AML-193 (cell line): ENCODE results near the gene SCN1B.

Source experiments
- DNase-seq, 2 experiments: peaks; one replicate each; lab custom pipeline; 2025; lab: John Stamatoyannopoulos, UW

SCN1B gene

GRCh38 chr19:35074426-35075201 is 44.3 kb downstream of the SCN1B start:
- no peak for DNase-seq

DNA sequence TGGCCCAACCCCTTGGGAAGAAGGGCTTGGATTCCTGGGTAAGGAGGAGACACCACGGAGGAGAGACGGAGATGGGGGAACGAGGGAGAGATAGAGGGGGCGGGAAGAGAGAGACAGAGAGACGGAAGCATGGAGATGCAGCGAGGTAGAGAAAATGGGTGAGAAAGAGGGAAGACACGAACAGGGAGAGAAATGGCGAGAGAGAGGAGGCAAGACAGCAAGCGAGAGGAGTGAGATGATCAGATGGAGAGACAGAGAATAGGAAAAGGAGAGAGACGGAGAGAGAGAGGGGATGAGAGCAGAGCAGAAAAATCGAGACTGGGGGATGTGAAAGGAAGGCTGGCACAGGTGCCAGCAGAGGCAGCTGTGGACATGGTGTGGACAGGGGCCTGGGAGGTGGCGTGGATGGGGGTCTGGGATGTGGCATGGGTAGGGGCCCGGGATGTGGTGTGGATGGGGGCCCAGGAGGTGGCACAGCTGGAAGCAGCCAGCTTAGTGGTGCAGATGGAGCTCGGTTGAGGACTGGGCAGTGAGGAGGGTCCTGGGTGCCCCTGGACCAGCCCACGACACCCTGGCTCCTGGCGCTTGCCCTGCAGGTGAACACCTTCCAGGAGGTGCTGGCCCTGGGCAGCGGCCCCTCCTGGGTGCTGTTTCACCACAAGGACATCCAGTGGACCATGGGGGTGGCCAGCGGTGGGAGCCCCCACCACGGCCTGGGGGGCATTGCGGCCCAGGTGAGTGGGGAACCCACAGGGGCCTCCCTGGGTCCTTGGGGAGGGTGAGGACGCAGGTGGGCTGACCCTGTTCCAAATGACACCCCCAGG is 45.1 kb downstream of the SCN1B start:
- no peak for DNase-seq

DNA sequence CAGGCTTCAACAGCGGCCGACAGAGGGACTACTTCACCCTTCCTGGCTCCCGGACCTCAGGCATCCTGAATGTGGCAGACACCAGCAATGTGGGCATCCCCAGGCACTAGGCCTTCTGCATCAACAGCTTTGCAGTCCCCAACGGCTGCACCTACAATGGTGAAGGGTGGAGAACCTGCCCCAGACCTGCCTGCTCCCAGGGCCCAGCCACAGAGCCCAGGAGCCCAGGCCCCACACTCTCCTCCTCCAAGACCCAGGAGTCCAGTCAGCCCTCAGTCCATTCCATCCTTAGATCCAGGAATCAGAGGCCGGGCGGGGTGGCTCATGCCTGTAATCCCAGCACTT is 45.7 kb downstream of the SCN1B start:
- no peak for DNase-seq

- no peak for DNase-seq
These were observed 46.4 kb downstream of the SCN1B start for GRCh38 chr19:35076657-35077056.

GRCh38 chr19:35077411-35078223 is 47.3 kb downstream of the SCN1B start:
- no peak for DNase-seq

DNA sequence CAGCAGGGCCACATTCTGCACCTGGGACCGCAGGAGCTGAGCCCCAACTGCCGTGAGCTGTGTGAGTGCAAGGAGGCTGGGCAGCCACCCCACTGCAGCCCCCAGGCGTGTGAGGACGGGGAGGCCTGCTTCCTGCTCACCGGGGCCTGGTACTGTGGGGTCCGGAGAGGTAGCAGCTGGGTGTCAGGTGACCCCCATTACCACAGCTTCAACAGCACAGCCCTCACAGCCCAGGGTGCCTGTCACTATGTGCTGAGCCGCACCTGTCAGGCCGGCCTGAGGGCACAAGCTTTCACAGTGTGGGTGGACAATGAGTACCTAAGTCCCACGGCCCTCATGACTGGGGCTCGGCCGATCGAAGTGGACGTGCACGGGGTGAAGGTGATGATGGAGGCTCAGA is 49.6 kb downstream of the SCN1B start:
- DNase-seq: no peak

GRCh38 chr19:35080613-35081170 is 50.4 kb downstream of the SCN1B start:
- no peak for DNase-seq

DNA sequence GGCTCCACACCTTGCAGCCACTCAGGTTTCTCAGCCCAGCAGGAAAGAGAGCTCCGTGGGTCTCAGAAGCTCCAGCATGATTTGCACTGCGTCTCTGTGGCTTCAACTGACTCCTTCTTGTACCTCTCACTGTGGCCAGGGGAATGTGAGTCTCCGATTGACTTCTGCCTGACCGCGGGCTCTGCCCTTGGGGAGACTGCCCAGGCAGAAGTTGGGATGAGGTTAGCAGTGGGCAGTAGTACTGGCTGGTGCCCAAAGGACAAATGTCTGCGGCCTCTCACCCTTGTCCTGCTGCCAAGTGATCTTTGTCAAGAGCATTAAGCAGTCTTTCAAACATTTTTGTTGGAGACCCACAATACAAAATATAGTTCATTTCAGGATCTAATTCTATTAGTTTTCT is 50.9 kb downstream of the SCN1B start:
- DNase-seq: no peak

DNA sequence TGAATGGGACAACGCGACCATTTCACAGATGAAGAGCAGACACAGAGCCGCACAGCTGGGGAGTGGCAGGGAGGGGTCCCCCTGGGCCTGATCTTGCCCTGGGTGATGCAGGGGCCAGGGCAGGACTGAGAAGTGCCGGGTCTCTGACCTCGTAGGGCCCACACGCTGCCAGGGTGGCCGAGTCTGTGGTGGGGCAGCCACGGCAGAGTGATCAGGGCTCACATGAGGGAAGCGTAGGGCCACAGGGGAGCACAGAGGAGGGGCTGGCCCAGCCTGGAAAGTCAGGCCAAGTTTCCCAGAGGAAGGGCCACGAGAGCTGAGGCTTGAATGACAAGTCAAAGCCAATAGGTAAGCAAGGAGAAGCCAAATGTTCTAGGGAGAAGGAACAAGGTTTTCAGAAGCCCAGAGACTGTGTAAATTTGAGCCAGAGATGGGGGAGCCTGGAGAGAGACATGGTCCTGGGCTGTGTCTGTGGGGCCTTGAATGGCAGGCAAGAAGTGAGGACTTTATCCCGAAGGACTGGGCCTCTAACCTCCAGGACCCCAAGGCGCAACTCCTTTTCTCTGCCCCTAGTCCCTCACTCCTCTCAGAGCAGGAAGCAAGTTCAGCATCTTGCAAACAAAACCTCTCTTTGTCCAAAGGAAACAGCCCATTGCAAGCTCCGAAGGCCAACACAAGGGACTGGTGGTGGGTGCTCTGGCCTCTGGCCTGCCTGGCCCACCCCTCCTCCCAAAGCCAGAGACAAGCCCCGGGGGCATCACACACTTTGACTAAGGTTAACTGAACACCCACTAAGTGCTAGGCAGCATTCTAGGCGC is 53.6 kb downstream of the SCN1B start:
- DNase-seq: no peak

GRCh38 chr19:35084509-35084762 is 54.2 kb downstream of the SCN1B start:
- no peak for DNase-seq

DNA sequence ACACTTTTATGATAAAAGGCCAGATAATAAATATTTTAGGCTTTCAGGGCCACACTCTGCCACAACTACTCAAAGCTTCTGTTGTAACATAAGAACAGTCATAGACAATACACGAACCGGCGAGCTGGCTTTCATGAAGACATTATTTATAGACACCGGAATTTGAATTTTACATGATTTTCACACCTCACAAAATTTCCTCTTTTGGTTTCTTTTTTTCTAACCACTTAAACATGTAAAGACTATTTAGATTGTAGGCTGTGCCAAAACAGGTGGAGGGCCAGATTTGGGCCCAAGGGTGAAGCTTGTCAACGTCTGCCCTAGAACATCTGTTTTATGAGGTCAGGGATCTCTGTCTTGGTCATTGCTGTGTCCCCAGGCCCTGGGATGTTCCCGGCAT is 55.7 kb downstream of the SCN1B start:
- no peak for DNase-seq

GRCh38 chr19:35086455-35086854 is 56.2 kb downstream of the SCN1B start:
- DNase-seq: no peak

DNA sequence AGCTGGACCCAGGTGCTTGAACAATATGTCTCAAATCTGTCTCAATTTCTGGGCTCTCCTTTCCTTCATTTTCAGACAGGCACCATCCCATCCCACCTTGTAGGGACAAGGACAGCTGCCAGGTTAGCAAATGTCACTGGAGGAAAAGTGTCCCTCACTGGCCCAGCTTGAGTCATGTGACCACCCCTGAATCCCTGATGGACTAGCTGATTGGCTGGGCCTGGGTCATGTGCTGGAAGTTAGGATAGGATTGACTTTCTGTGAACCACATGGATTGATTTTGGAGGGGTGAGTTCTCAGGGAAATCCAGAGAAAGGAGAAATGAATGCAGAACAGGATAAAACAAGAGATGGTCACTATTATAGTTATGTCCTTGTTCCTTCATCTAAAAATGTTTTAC is 57.1 kb downstream of the SCN1B start:
- DNase-seq: no peak

GRCh38 chr19:35088131-35088913 is 58.1 kb downstream of the SCN1B start:
- no peak for DNase-seq

GRCh38 chr19:35089554-35089953 is 59.3 kb downstream of the SCN1B start:
- DNase-seq: no peak
